Kidney tubule cell (primary cell): ENCODE results near the gene PDLIM3.
A peak's percentile ranks its signal among the peaks of the same experiment; 100 is the strongest.
"Not testable (repeated sequence)": the region's sequence is repeated elsewhere in the genome, so short reads cannot be mapped to it uniquely, and the experiment has no call there.

Source experiments
- DNase-seq: peaks from one replicate; pipeline ENCODE4 v3.0.0-alpha.2; 2018; ENCODE audit warnings: low spot score

PDLIM3 gene

DNA sequence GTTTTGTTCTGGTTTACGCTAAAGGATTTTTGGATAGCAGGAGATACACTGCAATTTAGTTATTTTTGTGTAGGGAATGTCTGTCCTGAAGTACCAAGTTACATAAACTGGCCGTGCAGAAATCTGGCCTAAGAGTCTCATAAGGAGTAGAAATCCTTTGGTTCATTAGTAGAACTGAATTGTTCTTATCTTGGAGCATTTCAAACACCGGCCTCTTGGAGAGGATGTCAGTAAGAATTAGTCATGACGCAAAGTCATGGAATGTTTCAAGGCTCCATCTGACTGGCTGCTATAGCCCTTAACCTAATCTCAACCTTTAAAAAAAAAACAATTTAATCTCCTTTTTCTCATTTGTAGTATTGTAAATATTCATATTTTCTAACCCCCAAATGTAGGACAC, 15.2 kb downstream of the PDLIM3 start:
- DNase-seq: no peak

DNA sequence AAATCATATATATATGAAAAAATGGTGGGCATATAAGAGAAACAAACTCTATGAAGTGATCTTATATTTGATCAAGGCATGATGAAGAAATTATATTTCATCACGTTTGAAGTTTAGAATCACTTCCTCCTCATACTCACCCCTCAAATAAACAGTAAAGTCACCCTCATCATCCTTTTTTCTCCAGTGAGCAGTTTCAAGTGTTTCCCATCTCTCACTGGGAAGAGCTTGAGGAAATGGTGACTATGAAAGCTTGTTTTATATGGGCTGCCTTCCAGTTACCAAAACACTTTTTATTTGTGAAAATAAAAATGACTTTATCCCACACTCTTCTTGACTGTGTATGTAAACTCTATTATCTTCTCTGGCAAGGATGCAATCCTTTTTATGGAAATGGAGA, 16.8 kb downstream of the PDLIM3 start:
- DNase-seq: no peak

DNA sequence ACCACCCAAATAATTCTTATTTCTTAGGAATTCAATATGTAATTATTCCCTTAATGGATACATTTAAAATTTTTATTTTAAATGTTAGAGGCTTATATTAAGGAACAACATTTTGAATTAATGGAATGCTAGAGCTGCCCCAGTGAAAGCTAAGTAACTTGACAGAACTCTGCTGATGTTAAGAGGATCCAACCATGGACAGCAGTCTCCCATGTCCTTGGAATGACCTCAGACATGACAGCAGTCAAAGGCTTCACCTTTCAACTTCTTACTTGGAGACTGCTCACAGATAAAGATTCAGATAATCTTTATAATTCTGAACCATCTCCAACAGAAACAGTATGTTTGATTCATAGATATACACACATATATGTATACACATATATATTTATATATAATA, 17.2 kb downstream of the PDLIM3 start:
- no peak for DNase-seq

DNA sequence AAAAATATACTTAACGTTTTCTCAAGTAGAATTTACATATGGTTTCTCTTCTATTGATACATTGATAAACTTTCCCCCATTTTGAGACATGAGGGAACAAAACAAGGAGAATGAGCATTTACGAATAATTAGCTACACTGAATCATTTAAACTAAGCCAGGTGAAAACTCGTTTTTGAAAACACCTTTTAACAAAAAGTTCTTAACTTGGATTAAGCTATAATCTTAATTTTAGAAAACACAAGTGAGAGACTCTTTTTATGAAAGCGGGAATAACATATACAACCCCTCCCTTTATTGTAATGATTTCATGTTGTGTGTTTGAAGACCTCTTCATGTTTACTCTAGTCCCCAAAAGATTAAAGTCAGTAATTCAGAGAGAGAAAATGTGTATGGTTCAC, 20.1 kb downstream of the PDLIM3 start:
- DNase-seq: no peak

DNA sequence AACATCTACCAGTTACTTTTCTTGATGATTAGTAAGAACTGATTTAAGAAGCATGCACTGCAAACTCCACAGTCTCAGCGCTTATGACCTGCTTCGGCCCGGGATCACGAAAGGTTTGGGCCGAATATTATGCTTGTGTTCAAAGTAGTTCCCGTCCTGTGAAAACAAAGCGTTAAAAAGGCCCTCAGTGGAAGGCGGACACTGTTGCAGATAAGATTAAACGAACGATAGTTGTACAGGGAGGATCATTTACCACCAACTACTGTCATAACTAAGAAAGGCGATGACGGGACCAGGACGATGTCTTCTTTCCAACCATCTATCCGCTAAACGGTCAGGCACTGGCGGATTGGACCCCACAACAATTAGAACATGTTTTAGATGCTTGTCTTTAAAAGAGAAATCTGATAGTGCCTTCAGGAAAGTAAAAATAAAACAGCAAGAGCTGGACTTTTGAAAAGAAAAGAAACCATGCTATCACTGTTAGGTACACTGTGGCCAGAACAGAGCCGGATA, 21.1 kb downstream of the PDLIM3 start:
- DNase-seq: no peak

DNA sequence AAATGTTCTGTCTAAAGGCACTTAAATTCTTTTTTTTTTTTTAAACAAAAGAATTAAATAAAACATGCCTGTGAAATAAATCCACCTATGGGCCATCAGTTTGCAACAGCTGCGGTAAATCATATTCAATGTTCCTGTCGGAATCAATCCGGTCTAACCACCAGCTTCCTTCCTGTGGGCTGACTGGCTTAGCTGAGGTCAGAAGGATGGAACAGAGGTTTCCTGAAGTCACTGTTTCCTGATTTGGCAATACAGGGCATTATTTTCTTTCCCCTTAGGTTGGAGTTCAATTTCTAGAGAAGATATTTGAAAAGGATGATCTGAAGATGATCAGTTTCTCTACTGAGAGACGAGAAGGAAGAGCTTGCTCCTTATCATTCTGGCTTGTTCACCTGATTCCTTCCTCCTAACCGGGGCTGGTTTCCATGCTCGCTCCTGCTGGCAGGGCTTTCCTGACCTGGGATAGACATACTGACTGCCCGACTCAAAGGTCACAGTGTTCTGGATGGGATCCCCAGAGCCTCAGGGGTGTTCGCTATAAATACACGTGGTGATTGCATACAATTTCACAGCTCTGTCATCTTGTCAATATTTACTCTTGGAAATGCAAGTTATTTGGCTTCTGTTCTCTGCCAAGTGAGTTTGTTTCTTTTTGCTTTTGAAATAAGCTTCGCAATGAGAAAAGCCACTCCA, 21.7 kb downstream of the PDLIM3 start:
- DNase-seq: no peak

DNA sequence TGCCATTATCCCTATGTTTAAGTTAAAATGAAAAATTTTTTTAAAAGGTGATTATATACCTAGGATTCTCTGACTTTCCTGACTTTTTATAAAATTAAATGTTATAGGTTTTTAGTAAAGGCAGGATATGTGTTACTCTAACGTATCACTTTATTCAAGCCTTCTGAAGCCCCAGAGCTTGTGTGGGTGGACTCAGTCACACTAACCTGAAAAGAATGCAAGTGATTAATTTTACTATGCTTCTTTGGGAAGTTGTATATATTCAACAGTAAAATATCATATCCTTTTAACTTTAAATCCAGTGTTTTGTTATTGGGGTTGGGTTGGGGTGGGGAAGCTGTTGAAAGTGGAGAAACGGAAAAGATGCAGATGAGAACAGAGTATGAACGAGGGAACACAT, 22.8 kb downstream of the PDLIM3 start:
- peak; percentile 15 for DNase-seq

DNA sequence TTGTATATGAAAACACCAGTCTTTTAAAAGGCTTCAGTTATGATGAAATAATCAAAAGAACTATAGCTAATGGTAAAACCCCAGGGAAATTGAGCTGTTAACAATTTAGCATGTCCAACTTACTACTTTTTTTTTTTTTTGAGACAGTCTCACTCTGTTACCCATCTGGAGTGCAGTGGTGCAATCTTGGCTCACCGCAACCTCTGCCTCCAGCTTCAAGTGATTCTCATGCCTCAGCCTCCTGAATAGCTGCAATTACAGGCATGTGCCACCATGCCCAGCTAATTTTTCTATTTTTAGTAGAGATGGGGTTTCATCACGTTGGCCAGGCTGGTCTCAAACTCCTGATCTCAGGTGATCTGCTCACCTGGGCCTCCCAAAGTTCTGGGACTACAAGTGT, 24.1 kb downstream of the PDLIM3 start:
- DNase-seq: not testable (repeated sequence)

DNA sequence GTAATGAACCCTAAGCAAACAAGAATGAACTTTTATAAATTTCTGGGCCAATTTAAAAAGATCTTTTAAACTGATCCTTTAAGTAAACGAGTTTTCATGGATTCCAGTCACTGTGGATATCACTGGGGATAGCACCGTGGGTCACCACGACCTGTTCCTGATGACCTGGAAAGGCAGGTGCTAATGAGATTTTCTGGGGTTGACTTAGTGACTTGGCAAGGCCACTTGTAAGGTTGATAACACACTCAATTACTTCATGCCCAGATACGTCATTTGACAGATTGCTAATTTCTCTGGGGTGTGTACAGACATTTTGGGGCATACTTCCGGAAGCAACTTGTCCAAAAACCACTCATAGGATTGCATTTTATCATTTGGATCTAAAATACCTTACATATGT, 24.5 kb downstream of the PDLIM3 start:
- no peak for DNase-seq

DNA sequence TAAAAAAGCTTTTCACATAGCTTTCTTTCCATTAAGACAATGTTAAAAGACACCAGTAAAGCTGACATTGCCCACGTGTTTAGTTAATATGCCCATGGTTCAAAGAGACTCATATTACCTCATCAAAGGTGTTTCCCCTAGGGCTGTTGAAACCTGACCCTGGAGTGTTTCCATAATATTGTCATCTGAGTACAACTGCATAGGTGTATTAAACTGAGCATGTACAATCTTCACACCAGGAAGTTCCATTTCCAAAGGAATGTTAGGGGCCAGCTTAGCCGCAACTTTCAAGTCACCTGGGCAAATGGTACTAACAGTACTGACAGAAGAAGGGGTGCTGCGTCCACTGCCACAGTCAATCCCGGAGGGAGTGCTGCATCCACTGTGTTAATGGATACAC, 27.1 kb downstream of the PDLIM3 start:
- peak; percentile 82 for DNase-seq

DNA sequence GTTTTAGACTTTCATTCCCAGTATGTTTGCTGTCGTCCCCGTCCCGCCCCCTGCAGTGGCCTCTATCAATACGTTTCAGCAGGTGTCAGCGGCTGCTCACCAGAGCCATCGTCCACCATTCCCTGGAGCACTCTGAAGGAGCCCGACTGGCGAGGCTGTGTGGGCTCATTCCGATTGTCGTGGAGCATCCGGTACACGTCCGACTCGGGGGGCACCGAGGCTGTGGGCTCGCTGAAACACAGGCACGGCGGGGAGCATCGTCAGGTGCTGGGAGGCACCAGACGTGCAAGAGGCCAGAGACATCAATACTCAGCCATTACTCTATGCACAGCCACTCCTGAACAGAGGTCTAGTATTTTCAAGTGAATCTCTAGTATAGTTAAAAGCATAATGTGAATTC, 28.9 kb downstream of the PDLIM3 start:
- no peak for DNase-seq

DNA sequence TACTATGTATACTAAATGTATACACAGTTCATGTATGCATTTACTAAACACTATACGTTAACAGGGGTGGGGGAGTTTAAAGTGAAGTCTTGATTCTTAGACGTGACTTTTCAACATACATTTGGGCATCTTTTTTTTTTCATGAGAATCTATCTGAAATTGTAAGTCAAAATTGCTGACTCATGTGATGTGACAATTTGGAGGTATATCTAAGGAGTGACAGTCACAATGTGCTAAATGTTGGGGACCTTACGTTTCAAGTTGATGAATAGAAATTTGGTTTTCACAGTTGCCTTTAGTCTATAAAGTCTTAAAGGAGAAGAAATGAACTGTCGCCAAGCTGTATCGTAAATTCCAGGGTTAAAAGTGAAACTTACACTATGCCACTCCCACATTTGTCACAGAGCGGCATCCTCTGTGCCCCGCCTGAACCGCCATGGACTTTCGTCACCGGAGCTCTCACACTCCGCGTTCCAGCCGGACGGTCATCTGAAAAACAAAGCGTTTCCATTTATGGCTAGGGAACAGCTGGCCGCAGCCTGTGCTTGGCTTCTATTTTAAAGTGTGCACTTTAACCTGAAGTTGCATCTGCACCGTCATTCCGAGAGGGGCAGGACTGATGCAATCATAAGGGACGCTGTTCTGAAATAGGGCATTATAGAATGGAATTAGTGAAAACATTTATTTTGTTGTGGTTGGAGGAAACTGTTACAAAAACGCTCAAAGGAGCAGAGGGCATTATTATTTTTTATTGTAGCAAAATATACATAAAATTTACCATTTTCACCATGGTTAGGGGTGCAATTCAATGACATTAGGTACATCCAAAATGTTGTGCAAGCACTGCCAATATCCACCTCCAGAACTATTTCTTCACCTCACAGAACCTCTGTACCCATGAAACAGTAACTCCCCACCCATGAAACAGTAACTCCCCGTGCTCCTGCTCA, 30.9 kb downstream of the PDLIM3 start:
- DNase-seq: peak; percentile 82

DNA sequence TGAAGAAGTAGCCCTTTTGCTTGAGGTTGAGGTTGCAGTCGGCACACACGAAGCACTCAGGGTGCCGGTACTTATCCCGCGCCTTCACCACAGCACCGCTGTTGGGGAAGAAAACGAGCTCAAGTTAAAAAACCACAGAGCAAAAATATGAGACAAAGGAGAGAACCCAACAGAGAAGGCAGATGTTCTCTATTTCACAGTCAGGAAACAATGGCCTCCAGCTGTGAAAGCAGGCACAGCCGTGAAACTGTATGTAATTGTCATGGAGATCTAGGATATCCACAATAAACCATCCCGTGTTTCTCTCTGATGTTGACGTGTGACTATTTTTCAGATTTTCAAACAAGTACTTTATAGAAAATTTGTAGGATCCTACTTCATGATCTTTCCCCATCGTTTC, 32.9 kb downstream of the PDLIM3 start:
- no peak for DNase-seq

DNA sequence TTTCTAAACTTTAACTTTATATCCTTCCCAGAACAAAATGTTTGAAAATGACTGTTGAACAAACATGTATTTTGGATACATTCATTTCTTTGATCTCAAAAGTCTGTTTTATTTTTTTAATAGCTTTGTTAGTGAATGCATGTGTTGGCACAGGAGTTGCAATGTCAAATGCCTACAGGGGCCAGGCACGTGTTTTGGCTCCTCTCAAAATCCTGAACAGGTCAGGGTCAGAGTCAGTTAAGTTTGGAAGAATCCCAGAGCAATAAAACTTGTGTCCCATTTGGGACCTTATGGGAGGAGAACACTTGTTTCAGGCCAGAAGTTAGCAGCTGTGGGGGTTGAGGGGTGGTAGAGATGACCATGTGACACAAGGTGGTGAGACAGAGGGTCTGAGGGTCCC, 34.7 kb downstream of the PDLIM3 start:
- DNase-seq: no peak

DNA sequence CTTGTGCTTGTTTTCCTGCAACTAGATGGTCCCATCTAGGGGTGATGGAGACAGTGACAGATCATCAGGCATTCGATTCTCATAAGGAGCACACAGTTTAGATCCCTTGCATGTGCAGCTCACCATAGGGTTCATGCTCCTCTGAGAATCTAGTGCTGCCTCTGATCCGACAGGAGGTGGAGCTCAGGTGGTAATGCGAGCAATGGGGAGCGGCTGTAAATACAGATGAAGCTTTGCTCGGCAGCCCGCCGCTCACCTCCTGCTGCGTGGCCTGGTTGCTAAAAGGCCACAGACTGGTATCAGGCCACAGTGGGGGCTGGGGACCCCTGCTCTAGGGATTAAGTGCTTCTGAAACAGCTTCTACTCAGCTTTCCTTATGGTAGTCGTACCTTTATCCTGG, 35.3 kb downstream of the PDLIM3 start:
- DNase-seq: no peak

DNA sequence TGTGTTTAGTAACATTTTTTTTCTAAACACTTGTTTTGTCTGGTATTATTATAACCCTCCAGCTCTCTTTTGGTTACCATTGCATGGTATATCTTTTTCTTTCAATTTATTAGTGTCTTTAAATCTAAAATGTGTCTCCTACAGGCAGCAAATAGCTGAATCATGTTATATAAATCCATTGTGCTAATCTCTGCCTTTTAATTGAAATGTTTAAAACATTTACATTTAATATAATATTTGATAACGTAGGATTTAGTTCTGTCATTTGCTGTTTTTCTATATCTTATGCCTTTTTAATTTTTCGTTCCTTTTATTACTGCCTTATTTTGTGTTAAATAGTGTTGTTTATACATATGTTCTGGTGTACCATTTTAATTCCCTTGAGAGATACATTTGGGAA, 46.7 kb downstream of the PDLIM3 start:
- no peak for DNase-seq

DNA sequence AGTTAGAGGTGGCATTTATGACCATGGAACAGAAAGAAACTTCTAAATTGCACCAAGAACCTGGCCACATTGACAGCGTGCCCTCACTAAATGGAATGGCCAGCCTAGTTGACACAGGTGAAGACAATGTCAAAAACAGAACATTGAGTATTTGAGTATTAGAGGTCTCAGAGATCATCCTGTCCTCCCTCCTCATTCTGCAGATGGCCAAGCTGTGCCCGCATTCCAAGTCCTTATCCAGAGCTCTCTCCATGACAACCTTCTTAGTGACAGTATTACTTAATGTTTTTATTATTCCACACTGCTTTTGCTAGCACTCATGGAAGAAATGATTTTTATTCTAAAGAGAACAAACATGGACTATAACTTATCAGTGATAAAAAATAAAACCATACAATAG, 53.9 kb downstream of the PDLIM3 start:
- no peak for DNase-seq

DNA sequence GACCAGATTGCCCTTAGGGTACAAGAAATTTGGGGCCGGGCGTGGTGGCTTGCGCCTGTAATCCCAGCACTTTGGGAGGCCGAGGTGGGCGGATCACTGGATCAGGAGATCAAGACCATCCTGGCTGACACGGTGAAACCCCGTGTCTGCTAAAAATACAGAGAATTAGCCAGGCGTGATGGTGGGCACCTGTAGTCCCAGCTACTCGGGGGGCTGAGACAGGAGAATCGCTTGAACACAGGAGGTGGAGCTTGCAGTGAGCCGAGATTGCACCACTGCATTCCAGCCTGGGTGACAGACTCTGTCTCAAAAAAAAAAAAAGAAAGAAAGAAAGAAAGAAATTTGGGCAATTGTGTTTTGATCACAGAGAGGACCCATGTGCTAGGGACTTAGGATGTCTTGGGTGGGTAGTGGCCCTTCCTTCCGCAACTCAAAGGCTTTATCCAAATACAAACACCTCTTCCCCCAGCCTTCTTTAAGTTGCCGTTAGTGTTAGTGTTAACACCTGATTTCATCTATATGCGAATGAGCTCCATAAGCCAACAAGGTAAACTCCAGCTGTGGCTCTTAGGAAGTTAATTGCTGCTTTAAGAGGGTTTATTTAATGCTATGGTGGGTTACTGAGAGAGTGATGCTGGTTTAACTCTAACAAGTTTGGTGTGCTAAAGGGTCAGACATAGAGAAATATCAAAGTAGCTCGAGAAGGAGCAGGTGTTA, 55.1 kb downstream of the PDLIM3 start:
- no peak for DNase-seq

DNA sequence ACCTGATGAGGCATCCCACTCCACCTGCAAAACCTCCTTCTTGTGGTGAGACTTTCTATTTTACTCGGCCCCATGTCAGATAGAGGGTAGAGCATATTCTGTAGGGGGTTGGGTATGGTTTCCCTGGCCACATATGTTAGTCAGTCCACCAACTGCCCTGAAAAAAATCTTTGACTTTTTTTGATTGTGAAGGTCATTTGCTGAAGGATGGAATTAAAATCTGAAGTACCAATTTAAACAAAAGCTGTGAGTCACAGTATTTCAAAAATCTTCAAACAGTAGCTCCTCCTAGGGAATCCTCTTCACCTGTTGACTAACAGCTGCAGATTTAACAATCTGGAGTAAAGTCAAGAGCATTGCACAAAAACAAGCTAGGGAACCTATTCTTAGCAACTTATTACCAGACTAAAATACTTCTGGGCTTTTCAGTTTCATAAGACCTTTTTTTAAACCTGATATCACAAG, 55.8 kb downstream of the PDLIM3 start:
- no peak for DNase-seq

DNA sequence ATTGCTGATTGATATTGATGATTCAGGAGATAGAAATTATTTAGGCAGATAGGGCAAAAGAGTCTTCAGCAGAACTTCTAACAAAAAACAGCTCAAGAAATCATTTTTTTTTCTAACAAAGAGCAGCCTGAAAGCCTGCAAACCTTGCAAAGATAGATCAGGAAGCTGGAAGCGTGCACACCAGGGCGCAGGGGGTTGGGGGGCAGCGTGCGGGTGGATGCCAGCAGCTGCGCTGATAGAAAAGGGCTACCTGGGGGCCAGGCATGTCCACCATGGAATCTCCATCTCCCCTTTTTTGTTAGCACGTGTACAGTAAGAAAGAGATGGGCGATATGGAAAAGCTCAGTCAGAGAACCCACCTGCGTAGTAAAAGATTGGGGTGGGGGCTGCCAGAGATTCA, 62.1 kb downstream of the PDLIM3 start:
- no peak for DNase-seq

DNA sequence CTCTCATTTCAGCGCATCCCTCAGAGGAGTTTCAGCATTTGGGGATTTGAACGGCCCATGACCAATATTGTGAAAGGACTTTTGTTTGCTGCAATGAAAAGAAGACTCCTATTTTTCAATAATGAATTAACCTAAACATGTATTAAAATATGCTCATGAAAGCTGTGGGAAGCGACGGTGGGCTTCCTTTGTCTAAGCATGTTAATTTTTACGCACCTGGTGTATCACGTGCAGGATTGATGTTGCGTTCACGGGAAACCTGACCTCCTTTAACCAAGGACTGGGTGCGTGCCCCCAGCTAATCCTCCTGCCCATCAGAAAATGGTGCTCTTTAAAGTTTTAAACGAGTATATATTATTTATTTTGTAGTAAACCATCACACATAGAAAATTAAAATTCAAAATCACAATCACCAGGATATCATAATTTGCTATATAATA, 63.2 kb downstream of the PDLIM3 start:
- no peak for DNase-seq
